GM12872 (cell line): Measurements from ENCODE around the gene RPL18.

ENCODE experiments used
- TF ChIP-seq, protein P1 (sequence below): IDR thresholded peaks from 3 replicates; pipeline ENCODE4 v1.5.1; 2011; ENCODE audit warnings: low read depth, mild to moderate bottlenecking, low read length, moderate library complexity; ENCODE audit not compliant: insufficient read depth

The RPL18 gene

DNA sequence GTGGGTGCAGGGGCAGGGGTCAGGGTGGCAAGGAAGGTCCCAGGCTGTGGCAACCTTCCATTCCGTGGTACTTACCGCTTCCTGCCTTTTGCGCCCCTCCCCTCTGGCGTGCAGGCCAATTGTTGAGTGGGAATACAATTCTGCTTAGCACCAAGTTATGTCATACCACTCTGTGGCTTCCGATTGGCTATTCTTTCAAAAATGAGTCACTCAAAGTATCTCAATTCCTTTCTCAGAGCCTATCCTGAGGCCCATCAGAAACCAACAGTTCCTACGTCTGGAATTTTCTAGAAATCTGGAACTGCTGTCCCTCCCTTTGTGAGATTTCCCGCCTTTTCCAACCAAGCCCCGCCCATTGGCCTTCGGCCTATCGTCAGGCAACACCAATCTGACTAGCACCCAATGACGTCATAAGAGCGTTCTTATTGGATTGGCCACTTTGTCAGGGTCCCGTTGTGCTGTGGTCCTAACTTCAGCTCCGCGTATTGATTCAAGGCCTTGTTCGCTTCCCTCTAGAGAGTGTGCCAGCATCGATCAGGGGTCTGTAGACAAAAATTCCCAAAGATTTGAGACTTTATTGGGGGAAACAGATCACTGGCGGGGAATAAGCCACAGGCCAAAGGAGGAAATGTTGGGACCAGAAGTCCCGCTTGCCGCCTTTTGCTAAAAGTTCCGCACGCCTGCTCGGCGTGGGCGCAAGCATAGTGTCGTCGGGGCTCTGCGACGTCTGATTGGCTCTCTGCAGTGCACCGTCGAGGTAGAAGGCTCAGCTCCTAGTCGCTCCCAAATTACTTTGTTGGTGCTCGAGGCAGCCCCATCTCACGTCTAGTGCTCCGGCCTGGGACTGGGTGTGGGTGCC, 42.1 kb upstream of the RPL18 start:
- TF ChIP-seq, protein P1, sequence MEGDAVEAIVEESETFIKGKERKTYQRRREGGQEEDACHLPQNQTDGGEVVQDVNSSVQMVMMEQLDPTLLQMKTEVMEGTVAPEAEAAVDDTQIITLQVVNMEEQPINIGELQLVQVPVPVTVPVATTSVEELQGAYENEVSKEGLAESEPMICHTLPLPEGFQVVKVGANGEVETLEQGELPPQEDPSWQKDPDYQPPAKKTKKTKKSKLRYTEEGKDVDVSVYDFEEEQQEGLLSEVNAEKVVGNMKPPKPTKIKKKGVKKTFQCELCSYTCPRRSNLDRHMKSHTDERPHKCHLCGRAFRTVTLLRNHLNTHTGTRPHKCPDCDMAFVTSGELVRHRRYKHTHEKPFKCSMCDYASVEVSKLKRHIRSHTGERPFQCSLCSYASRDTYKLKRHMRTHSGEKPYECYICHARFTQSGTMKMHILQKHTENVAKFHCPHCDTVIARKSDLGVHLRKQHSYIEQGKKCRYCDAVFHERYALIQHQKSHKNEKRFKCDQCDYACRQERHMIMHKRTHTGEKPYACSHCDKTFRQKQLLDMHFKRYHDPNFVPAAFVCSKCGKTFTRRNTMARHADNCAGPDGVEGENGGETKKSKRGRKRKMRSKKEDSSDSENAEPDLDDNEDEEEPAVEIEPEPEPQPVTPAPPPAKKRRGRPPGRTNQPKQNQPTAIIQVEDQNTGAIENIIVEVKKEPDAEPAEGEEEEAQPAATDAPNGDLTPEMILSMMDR, result no peak

DNA sequence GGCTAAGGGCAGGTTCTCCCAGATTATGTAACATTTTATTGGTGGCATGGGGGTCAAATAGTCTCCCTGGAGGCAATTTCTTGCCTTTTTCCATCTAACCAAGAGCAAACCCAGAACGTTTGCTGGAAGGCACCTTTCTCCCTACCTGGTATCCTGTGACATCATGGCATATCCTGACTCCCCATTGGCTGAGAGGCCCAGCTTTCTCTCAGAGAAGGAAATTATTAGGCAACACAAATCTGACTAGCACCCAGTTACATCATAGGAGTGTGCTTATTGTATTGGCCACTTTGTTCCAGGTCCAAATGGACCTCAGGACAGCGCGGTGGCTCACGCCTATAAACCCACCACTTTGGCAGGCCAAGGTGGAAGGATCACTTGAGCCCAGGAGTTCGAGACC, 40.8 kb upstream of the RPL18 start:
- TF ChIP-seq, protein P1, result no peak

DNA sequence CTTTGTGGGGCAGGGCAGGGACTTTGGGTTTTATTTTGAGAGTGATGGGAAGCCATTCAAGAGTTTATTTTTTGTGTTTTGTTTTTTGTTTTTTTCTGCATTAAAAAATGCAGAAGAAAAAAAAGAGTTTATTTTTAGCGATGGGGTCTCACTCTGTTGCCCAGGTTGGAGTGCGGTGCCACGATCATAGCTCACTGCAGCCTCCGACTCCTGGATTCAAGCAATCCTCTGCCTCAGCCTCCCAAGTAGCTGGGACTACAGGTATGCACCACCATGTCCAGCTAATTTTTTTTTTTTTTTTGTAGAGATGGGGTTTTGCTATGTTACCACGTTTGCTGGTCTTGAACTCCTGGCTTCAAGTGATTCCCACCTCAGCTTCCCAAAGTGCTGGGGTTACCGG, 39.5 kb upstream of the RPL18 start:
- TF ChIP-seq, protein P1, result no peak

DNA sequence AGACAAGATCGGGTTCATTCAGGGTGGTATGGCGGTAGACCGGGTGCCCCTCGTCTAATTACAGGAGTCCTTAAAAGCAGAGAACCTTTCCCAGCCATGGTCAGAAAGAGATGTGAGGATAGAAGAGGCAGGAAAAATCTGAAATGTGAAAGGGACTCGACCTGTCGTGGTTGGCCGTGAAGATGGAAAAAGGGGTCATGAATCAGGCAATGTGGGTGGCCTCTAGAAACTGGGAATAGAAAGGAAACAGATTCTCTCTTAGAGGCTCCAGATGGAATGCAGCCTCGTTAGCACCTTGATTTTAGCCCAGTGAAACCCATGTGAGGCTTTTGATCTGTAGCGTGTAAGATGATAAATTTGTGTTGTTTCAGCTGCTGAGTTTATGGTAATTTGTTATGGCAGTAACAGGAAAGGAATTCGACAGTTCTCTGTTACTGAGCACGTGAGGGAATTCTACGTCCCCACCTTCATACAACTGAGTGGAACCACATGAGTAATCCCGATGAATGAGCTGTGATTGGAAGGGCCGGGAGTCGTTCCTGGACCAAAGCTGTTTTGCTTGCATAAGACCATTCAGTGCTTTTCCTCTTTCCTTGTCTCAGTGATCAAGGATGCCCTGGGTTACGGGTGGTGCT, 38.0 kb upstream of the RPL18 start:
- TF ChIP-seq, protein P1, result no peak

DNA sequence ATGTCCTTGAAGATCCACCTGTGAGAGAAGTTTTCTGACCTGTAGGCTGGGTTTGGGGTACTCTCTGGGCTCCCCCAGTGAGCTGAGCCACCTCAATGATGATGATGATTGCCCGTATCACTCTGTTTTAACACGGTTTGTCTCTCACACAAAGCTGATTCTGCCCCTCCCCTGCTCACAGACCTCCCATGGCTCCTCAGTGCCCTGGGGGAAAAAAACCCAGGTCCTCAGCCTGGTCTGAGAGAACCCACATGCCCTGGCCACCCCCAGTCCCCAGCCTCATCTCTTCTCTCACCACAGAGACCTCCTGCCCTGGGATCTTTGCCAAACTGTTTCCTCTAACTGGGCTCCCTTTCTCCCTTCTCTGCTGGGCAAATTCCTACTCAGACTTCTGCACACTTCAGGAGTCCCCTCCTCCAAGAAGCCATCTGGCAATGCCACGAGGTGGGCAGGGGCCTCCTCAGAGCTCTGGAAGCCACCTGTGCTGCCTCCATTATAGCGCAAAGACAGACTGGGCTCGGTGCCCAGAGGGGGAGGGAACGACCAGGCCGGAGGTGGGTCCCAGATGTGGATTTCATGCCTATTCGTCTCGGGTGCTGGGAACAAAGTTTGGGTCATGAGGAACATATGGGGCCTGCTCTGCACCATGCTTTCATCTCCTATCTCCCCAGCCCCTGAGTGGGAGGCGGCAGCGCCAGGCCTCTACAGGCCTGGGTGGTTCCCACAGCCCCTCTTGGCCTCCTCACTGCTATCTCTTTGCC, 35.5 kb upstream of the RPL18 start:
- TF ChIP-seq, protein P1, result no peak

DNA sequence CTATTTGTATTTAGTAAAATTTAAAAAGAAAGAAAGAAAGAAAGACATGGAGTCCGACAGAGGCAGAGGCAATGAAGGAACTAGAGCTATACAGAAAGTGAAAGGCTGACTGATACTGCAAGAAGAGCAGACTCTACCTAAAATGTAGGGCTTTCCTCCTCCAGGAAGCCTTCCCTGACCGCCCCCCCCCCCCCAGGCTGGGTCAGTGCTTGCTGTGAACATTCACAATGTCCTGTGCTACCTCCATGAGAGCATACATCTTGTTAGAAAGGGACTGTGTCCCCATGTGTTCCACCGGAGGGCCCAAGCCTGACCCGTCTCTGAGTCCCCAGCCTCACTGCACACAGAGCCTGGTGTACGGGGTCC, 32.7 kb upstream of the RPL18 start:
- TF ChIP-seq, protein P1, result no peak
